NCI-H82 (cell line): ENCODE measurements around the gene ACAN.
A peak's percentile ranks its signal among the peaks of the same experiment; 100 is the strongest.

Source experiments
- DNase-seq: peaks from one replicate; lab custom pipeline; 2025; lab: John Stamatoyannopoulos, UW

Gene ACAN

DNA sequence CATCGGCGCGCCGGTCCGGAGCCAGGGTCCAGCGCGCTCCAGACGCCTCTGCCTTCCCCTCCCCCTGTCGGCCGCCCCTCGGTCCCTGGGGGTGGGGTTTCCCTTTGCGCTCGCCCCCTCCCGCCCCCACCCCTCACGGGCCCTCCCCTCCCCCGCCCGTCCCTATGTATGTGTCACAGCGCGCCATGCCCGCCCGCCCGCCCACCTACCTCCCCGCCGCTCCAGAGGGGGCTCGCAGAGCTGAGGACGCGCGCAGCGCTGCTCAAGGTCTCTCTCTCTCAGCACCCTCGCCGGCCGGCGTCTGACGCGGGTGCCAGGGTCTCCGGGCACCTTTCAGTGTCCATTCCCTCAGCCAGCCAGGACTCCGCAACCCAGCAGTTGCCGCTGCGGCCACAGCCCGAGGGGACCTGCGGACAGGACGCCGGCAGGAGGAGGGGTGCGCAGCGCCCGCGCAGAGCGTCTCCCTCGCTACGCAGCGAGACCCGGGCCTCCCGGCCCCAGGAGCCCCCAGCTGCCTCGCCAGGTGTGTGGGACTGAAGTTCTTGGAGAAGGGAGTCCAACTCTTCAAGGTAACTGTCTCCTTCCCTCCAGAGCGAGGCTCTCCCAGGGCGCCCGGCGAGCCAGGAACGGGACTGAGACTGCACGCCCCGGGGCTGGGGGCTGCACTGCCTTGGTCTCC, at the start of gene ACAN:
ACAN (plus strand) TSS at position 196 of the 679 bp plus-strand sequence. CDS start 32,771 bp downstream, outside the sequence.
- DNase-seq, result no peak

- no peak for DNase-seq
Observed at GRCh38 chr15:88756521-88756920, 46.7 kb upstream of the ACAN start.

- DNase-seq, result no peak
Observed at GRCh38 chr15:88756921-88757320, 46.3 kb upstream of the ACAN start.

GRCh38 chr15:88759872-88760271, 43.4 kb upstream of the ACAN start:
- DNase-seq, result no peak

- DNase-seq, result no peak
Observed at GRCh38 chr15:88764448-88764847, 38.8 kb upstream of the ACAN start.

DNA sequence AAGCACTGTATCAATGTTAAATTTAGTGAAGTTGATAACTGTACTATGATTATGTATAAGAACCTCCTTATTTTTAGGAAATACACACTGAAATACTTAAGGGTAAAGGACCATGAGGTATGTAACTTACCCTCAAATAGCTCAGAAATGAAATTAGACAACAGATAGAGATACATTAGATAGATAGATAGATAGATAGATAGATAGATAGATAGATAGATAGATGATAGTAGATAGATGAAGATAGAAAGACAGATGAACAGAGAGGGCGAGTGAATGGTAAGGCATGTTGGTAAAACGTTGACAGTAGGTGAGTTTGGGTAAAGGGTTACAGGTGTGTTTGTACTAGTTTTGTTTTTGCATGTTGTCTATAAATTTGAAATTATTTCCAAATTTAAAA, 38.0 kb upstream of the ACAN start:
- no peak for DNase-seq

- DNase-seq, result no peak
Observed at GRCh38 chr15:88769161-88769971, 33.9 kb upstream of the ACAN start.

DNA sequence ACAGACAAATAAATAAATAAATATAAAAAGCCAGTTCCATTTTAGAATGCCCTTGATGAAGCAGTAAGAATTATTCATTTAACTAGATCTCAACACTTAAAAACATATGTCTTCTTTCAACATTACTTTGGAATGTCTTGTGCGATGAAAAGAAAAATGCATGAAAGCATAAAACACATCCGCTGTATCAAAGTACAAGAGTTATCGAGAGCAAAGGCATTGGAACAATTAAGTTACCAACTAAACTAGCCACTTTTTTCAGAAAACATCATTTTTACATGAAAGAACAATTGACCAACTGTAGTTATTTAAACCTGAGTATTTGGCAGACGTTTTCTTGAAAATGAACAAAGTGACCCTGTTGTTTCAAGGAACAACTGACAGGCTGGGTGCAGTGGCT, 27.5 kb upstream of the ACAN start:
- no peak for DNase-seq

- peak; percentile 6 for DNase-seq
Observed at GRCh38 chr15:88776646-88777045, 26.6 kb upstream of the ACAN start.

DNA sequence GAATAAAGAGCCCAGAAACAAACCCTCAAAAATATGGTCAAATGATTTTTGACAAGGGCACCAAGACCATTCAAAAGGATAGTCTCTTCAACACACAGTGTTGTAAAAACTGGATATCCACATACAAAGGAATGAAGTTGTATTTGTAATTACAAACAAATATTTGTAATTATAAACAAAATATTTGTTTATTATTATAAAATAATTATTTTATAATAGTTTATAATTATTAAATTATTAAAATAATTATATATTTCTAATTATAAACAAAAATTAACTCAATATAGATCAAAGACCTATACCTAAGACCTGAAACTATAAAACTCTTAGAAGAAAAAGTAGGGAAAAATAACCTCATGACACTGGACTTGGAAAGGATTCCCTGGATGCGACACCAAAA, 23.3 kb upstream of the ACAN start:
- DNase-seq, result no peak

DNA sequence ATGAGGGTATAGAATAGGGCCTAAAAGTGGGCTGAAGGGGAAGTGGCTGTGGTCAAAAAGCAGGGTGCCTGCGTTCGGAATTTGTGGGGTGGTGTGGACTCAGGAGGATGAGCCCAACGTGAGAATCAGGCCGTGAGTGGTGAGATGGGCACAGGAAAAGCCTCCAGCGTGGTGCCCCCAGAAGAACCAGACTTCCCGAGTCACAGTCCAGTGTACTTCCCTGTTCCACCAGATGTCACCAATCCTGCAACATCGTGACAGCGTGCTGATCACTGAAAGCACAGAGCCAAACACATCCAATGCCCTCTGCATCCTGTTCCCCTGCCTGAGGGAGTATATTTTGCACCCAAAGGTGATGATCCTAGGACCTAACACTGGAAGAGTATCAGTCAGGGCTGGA, 20.8 kb upstream of the ACAN start:
- DNase-seq, result no peak

DNA sequence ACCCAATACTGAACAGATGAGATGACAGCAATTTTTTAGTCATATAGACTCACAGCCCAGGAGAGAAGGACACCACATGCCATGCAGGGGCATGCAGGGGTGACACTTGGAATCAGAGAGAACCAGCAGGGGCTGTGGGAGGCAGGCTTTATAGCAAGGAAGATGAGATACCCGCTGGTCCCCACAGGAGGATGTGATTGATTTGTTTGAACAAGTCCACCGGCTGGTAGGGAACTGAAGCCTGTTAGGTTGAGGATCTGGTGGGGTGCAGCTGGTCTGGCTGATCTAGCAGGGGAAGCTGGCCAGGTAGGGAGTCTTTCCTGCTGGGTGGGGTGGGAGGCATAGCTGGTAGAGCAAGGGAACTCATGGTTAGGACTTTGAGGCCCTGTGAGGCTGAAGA, 18.0 kb upstream of the ACAN start:
- no peak for DNase-seq

DNA sequence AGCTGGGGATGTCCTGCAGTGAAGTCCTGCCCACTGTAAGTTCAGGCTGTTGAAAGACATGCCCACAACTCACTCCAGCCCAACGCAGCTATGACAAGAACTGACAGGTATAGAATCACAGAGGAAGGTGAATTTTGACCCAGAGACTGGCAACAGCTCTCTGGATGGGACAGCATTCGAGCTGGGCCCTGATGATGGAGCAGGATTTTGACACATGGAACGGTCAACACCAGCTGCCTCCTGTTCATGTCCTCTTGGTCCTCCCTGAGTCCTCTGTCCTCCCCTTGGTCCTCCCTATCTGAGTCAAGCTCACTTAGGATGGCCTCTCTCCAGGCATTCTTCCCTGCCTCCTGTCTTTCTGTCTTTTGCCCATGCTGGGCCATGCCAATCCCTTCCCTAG, 15.2 kb upstream of the ACAN start:
- no peak for DNase-seq

DNA sequence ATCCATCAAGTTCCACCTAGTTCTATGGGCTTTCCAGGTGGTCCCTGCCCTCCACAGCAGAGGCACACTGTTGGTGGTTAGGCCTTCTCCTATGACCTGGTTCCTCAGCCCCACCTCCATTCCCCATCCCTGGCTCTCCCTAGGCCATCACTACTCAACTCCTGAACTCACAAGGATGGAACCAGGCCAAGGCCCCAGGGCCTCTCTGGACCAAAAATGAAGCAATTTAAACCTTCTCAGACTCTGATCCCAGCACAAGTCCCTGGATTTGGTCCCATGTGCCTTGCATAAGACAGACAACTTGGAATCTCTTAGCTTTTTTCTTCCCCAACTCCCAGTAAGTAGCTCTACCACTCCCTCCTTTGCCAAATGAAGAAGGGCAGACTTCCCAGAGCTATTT, 14.4 kb upstream of the ACAN start:
- DNase-seq, result no peak

DNA sequence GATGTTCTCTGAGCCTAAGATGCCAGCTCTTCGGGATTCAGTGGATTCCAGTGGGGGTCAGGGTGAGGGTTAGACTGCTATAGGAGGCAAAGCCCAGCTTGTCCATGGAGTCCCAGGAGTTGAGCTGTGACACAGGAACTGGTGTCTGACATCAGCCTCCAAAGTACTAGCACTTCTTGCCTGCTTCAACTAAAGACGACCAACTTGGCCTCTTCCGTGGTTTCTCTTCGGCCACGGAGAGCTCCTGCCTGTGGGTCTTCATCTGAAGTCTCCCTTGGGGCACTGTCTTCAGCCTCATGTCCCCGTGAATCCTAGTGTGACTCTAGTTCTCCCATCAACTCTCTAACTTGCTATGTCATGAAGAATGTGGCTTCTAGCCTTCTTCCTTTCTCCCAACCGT, 12.8 kb upstream of the ACAN start:
- no peak for DNase-seq

DNA sequence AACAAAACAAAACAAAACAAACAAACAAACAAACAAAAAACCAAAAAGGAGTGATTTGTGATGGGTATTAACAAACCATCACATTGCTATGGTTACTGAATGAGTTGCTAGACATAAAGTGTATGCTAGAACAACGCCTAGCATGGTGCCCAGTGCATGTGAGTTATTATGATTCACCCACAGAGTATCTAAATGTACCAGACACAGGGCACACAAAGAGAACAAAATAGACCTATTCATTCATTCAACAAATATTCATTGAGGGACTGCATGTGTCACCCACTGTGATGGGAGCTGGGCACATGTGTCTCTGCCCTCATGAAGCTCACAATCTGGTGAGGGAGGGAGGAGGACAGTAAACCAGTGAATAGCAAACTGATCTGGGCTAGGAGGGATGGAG, 11.6 kb upstream of the ACAN start:
- no peak for DNase-seq

DNA sequence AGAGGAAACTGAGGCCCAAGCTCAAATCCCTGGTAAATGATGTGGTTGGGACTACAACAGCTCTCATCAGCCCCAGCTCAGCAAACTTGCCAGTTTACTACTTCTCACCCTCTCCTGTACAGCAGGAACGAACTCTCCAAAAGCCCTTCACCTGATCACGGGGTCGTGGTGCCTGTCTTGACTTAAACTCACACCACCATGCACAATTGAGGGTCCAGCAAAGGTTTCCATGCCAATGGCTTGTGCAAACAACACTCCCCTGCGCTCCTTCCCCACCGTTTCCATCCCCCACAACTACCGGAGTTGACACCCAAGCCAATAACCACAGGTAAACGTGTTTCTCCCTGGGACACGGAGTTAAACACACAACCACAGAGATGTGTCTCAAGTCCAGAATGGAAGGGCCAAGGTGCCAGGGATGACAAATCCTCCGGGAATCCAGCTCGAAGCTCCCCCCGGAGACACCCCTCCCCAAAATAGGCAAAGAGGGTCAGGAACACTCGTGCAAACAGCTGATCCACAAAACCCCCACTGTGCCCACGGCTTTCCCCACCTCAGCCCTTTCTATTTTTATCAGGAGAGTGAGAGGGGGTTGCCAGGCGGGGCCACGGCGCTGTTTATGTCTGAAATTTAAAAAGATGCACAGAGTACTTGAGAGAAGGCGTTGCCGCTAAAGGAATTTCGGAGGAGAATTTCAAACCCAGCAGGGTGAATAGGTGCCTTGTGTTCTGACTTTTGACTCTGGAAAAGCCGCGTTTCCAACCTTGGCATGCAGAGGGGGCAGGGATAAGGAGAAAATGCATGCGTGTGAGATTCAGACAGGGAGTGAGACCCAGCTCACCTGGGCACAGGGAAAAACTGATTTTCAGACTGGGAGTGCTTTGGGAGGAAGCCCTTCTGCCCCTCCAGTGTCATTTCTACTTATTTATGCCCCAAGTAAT, 10.6 kb upstream of the ACAN start:
- no peak for DNase-seq

DNA sequence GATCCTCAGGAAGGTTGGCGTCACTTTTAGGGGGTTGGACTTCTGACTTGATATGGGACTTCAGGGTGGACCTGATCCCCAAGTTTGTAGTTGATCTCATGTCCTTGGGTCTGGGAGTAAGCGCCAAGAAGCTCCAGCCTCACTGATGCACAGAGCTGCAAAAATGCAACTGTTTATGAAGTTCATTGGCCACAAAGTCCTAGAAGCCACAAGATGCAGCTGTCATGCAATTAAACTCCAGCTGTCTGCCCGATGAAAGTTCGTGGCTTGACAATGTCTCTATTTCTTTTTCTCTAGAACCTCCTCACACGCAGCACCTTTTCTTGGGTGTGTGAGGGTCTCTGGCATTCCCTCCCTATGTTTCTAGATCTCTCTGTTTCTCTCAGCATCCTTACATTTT, 9.2 kb upstream of the ACAN start:
- no peak for DNase-seq

GRCh38 chr15:88797663-88798339, 5.4 kb upstream of the ACAN start:
- no peak for DNase-seq

DNA sequence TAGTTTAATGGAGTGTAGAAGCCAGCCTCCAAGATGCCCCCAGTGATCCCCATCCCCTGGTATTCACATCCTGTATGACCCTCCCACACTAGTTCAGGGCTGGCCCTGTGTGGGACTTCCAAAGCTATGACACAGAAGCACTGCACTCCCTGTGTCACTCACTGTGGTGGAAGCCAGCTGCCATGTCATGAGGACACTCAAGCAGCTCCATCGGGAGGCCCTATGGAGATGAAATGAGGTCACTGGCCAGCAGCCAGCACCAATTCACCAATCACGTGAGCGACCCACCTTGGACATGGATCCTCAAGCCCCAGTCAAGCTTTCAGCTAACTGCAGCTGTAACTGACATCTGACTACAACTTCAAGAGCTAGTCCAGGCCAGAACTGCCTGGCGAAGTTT, 3.9 kb upstream of the ACAN start:
- DNase-seq, result no peak

DNA sequence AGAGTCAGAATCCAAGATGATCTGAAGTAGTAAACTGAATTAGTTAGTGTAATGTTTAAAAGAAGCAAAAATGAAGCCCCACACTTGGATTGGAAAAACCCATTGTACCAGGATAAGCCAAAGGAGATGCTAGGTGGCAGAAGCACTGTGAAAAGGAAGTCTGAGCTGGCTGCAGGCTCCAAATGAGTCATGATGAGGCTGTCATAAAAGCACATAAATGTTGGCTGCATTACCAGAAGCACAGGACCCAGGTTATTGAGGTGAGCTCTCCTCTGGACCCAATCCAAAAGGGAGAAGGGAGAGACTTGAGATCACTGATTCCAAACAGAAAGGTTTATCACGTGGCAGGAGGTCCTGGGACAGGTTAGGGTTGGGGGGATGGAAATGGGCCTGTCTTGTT, 3.2 kb upstream of the ACAN start:
- no peak for DNase-seq

- DNase-seq, result no peak
Observed at GRCh38 chr15:88800738-88801137, 2.5 kb upstream of the ACAN start.
